ENCODE results near the gene MUC15.

The MUC15 gene

DNA sequence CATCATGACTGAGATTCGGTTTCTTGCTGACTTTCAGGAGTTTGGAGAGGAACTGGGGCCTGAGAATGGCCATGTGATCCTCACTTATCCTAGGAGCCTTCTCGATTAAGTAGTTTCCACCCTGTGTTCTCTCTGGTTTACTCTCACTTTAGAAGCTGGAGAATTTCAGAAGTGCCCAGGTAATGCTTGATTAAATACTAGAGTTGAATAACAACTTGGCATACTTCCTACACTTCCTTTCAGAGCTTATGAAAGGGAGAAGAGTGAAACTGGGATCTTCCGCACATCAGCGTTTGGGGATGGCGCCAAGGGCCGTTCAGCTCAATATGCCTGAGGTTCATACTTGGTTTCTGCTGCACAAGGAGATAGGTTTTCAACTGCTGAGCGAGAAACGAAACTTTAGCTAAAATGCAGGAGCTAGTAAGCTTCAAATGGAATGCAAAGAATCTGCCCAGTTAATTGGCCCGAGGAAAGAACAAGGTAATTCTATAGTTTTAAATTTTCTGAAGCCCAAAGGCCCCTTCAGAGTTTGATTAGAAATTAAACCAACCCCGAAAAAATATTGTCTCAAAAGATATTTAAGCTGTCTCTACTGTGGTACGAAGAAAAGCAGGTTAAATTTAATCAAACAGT, 823 bp upstream of the MUC15 start:
- peak; percentile 21 for DNase-seq

DNA sequence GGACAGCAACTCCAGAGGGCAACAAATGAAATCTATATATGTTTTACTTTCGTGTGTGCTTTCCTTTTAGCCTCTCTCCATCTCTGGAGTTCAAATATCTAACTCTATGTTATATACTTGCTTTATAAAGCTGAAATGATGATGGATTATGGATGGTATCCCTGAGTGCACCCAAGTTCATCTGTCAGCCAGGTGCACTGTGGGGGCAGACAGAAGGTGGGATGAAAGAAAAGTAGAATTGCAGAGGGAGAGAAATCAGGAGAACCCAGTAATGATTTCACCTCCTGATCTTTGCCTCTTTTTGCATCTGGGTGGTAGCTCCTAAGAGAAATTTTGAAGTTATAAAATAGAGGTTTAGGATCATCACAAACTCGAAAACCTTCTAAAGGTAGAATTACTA, 2.4 kb downstream of the MUC15 start:
- DNase-seq = no peak

DNA sequence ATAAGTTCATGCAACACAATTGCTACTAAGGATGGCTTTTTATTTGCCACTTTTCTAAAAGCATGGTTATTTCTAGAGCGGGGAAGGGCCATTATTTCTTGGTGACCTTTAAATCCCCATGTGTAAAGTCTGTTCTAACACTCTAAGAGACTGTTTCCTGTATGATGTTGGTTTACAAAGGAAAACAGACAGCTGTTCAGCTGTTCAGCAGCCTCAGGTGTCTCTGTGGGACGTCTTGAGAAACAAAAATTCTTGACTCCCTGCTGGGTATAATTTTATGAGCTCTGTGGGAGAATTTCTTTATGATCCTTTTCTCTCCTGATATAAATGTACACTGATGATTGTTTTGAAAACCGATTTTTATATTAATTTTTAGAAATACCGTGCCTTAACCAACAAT, 13.9 kb downstream of the MUC15 start:
- DNase-seq = peak; percentile 91

DNA sequence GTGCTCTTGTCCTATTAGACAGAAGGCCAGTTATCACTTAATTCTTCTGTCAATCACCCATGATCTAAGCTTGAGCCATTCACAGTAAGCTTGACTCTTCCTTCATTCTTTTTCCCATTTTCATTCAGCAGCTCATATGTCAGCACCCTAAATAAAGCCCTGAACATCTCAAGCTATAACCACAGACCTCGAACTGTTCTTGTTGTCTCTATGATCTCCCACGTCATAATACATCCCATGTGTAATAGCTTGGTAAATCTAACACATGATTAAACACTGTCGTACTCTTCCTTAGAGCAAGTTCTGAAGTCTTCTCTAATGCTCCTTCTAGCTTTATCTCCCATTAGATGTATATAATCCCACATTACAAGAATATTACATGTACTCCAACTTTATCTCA, 14.4 kb downstream of the MUC15 start:
- DNase-seq = no peak

DNA sequence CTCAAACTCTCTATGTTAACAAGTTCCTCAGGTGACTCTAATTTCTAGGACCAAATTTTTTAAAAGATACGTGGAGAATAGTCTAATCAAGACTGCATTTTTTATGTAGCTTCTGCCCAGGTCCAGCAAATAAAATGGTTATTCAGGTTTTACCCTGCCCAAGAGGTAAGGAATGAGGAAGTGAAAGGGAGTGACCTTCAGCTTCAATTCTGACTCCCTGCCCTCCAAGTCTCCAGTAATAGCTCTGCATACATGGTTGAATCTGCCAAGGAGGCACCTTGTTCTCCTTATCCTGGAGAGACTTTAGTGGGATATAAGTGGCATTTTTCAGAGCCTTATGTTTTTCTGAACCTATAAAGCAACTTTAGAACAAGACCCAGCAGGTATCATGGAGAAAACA, 15.5 kb downstream of the MUC15 start:
- DNase-seq = no peak

DNA sequence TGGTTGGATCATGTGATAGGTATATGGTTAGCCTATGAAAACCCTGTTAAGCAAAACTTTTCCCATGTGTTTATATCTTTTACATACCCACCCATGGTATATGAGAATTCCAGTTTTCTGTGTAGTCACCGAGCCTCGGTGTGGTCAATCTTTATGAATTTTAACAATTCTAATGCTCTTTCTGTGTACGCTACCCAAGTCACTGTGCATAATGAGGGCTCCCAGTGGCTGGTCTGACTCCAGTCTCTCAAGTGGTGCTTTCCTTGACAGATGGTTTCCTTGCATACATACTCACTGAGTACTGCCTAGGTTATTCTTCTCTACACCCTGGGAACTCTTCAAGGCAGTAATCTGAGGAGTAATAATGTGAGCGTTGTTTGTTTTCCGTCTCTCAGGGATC, 17.6 kb downstream of the MUC15 start:
- DNase-seq = peak; percentile 70

DNA sequence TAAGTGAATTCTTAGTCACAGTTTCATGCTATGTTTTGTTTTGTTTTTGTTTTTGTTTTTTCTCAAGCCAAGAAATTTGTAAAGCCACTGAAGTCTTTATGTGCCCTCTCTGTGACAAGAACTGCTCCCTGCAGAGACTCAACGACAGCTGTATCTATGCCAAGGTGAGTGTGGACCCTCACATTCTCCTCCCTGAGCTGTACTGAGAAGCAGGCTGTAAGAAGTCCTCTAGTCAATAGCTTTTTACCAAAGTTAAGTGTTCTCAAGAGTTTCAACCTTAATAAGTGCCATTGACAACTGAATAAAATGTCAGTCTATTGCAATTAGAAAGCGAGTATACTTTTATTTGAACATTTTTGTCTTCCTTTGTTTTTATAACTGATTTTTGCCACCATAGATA, 18.9 kb downstream of the MUC15 start:
- no peak for DNase-seq

DNA sequence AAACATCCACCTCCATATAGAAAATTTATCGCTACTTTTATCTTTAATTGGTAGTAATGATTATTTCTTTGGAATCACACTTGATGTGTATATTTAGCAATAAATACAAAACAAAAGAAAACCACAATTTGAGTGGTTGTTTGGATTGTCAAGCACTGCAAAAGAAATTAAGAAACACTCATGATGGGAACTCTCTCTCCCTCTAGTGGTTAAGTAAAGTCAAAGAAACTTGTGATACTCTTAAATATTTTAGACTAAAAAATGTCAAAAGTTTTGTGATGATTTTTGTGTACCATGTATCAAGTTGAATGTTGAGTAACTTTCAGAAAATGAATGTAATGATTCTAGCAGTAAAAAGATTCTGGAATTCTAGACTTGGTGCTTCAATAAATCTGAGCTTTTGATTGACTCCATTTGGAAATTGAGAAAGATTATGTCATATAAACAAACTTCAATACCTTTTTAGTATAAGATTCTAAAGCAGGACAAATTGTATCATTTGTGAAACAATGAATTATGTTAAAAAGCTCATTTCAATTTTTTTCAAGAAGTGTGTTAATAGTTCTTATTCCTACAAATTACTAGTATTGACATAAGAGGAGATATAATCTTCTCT, 20.8 kb downstream of the MUC15 start:
- DNase-seq = peak; percentile 41

DNA sequence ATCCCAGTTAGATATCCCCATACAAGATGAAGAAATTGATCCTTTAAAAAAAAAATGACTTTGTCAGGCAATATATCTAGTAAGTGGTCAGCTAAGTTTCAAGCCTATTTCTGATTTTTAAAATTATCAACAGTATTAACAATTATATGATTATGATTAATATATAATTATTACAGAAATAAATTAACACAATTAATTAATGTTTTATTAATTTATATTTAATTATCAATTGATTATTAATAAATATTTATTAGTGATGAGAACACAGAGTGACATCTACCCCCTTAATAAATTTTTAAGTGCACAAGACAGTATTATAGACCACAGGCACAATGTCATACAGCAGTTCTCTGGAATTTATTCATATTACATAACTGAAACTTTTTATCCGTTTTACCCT, 22.0 kb downstream of the MUC15 start:
- no peak for DNase-seq

DNA sequence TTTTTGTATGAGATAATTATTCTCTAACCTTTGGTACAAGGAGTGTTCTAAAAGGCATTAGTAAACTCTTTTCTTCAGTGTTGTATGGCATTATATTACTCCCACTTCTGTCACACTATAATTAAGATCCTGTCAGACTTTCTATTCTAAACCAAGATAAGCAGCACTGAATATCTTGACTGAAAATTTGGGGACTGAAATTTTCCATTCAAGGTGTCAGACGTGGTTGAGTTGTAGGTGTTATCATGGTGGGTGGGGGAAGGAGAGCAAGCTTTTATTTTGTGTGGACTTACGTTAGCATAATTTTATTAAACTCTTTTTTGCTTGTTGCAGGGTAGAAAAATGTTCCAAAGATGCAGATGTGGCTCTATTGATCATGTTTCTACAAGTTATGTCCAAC, 22.9 kb downstream of the MUC15 start:
- peak; percentile 32 for DNase-seq

DNA sequence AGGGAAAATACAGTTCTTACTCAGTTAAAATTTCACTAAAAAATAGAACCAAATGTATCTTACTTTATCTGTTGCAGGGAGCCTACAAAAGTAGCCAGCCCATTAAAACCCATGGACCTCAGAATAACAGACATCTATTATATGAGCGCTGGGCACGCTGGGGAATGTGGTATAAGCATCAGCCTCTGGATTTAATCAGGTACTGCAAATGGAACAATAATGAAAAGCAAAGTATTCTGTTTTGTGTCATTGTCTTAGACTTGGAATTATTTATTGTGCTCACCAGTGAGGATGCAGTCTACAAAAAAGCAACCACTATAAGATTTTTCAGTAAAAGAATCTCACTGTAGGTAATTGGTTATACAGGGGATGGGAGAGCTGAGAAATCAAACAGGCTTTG, 30.2 kb downstream of the MUC15 start:
- DNase-seq = no peak

DNA sequence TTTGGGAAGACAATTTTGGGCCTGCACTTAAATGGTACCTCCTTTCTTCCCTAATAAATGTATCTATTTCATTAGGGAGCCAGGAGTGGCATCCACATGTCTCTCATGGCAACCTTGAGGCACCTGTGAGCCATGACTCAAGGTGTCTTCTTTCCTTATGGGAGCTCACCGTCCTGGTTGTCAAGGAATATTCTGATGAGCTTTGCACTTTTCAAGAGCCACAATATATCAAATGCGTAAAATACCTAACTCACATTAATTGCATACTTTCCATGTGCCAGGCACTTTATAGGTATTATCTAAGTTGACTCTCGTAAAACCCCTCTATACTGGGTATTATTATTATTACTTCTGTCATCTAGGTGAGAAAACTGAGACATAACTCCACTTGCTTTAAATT, 32.5 kb downstream of the MUC15 start:
- no peak for DNase-seq

DNA sequence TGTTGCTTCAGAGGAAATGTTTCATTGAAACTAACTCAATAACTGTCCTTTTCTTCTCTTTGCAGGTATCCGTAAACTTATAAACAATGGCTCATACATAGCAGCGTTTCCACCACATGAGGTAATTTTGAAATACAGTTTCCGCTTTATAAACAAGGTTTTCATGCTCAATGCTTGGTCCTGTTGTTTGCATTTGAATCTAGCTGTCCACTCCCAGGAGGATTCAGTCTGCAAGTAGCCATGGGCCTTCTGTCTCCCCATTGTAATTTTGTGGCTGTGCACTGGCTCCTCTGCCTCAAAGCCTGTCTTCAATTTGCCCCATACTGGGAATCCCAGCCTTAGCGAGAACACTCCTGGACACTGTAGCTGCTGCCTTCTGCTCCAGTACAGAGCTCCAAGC, 34.7 kb downstream of the MUC15 start:
- peak; percentile 68 for DNase-seq

DNA sequence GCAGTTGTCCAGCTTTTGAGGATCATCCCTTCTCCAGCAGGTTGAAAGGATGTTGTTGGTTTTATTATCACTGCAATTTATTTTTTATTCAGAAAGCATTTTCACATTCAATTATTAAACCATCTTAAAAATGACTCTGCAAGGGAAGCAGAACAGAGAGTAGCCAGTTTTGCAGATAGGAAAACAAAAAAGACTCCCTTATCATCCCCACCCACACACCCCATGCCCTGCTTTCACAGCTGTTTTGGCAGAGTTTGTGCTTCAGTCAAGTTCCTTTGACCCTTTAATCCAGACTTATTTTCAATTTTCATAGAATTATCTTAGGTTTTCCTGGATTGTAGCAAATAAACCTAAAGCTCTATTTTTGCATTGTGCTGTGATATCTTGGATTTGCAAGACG, 44.4 kb downstream of the MUC15 start:
- no peak for DNase-seq

DNA sequence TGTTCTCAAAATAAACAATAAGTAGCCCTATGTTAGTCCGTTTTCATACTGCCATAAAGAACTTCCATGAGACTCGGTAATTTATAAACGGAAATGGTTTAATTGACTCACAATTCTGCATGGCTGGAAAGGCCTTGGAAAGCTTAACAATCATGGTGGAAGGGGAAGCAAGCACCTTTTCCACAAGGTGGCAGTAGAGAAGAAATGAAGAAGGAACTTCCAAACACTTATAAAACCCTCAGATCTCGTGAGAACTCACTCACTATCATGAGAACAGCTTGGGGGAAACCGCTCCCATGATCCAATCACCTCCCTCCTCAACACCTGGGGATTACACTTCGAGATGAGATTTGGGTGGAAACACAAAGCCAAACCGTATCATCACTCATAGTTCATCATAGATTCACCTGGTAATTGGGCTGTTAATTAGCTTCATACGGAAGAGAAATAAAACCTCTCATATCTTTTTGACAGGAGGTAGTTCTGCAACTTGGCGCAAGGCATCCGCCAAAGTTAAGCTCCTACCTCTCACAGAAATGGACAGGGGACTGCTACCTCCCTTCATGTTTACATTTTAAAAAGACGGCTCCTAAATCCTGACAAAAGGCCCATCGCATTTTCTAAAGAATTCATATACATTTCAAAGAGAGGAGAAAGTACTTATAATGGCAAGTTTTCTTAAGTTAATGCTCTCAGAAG, 49.0 kb downstream of the MUC15 start:
- DNase-seq = peak; percentile 76

DNA sequence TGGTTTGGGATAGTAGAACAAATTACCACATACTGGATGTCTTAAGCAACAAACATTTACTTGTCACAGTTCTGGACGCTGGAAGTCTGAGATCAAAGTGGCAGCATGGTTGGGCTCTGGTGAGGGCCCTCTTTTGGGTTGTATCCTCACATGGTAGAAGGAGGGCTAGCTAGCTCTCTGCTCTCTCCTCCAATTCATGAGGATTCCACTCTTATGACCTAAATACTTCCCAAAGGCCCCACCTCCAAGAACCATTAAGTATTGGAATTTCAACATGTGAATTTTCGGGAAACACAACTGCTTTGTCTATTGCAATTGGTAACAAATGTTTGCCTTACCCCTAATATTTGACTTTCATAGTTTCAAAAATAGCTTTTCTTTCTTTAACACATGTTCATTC, 52.6 kb downstream of the MUC15 start:
- no peak for DNase-seq

DNA sequence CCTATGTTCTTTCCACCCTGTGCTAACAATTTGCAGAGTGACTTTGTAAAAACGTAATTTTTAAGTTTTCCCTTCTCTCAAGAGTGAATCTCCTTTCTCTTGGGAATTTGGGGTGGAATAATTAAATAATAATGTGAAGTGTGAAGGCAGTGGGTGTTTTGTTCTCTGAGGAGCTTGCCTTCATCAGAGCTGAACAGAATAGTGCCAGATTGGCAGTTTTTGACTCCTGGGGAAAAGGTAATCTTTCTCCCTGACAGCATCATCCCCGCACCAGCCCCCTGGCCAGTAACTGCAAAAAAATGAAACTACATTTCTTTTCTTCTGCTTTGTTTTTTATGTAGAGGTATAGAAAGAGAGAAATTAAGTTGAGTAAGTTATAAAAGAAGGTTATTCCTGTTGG, 59.9 kb downstream of the MUC15 start:
- no peak for DNase-seq

DNA sequence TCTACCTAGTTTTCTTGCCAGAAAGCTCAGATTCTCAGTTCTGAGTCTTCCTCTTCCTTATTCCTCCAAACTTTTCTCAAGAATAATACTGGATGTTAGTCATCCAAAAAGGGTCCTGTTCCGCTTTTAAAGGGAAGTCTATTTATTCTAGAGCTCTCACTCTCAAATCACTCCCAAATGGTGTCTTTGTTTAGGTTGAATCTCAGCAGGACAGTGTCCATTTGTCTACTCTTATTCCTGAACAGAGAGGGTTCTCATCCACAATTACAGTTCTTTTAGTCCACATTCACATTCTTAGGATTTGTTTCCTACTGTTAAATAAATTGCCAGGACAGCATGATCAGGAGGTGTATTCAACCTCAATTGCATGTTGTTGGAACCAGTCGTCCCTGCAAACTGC, 61.3 kb downstream of the MUC15 start:
- peak; percentile 19 for DNase-seq

DNA sequence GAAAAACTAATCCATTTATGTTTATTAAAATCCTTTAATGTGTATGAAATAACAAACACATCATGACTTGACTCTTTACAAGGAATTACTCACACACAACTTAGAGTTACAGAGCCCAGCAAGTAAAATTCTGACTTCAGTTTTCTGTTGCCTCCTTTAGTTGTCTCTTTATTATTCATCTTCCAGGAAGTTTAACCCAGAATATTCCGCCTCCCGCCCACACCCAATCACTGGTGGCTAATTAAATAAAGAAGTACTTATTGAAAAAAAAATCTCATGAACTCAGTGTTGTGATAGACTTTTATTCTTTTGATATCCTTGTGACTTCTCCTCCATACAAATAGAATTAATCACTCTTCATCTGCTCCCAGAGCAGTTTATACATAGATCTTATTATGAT, 61.9 kb downstream of the MUC15 start:
- no peak for DNase-seq
